ENCODE results near the gene PHAF1. TPM values are rescaled to one million over a fixed set of nuclear protein-coding genes. Genes with fewer than 3 reads are reported as not detected.

Gene PHAF1
- 22.5 to 25.5 TPM (median 24.4 TPM) in 5 replicates for total RNA-seq (2022; extraction: Qiagen RNA extraction; ENCODE audit: low read depth)

GRCh38 chr16:67109407-67110135 is at the start of gene PHAF1:
TSS of gene PHAF1 (plus strand) at chr16:67109941. CDS start at chr16:67110176, 235 bp downstream.

GRCh38 chr16:67150833-67151396 is 41.2 kb downstream of the PHAF1 start, which contains the start of gene B3GNT9:
TSS of gene B3GNT9 (minus strand) at chr16:67150998. CDS start at chr16:67150485, 513 bp downstream.

DNA sequence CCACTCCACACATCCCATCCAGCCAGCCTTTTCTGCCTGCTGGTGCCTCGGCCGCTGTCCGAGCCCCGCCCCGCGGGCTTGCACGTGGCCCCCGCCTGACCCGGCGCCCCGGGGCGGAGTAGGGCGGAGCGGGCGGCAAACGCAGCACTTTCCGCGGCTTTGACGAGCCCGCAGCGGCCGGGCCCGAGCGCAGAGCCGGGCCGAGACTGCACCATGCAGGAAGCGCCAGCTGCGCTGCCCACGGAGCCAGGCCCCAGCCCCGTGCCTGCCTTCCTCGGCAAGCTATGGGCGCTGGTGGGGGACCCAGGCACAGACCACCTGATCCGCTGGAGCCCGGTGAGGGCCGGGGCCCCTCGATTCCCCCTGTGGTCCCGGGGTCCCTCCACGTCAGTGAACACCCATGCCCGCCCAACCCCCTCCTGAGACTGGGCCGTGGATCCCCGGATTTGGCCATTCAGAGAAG is 54.9 kb downstream of the PHAF1 start, which contains the start of gene HSF4:
TSS of gene HSF4 (plus strand) at position 147 of the 463 bp plus-strand sequence. CDS start at position 214, 67 bp downstream.

GRCh38 chr16:67170168-67170948 is 60.6 kb downstream of the PHAF1 start, which contains the start of gene NOL3:
TSS of gene NOL3 (plus strand) at chr16:67170538.

DNA sequence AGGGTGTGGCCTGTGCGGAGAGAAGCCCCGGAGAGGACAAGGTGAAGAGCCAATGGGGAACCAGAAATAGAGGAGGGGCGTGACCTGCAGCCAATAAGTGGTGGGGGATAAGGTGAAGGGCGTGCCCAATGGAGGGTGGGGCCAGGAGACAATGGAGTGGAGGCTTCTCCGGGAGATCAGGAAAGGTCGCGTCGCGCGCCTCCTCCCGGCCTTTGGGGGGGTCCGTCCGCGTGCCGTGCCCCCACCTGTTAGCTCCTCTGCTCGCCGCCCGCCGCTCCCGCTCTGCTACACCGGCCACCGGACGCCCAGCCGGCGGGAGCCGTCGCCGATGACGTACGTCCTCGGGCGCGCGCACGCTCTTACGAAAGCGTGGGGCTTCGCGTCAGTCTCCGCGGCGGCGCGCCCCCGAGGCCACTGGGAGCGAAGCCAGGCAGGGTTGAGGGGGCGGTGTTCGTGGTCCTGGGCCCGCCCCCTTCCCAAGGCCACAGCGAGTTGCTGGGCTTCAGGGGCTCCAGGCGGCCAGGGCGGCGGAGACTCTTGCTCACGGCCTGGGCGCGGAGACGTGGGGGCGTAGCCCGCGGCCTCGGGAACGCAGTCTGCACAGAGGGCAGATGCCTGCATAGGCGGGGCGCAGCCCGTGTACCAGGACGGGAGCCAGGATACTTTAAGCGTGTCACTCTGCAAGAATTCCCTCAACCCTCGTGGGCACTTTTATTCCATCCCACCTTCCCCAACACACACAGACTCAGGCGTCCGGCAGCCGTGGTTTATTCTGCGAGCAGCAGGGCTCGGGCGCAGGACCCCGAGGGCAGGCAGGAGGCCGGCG is 74.1 kb downstream of the PHAF1 start, which contains the start of gene MATCAP1:
TSS of gene MATCAP1 (minus strand) at position 337 of the 826 bp plus-strand sequence. CDS start 3,353 bp downstream, outside the sequence.

DNA sequence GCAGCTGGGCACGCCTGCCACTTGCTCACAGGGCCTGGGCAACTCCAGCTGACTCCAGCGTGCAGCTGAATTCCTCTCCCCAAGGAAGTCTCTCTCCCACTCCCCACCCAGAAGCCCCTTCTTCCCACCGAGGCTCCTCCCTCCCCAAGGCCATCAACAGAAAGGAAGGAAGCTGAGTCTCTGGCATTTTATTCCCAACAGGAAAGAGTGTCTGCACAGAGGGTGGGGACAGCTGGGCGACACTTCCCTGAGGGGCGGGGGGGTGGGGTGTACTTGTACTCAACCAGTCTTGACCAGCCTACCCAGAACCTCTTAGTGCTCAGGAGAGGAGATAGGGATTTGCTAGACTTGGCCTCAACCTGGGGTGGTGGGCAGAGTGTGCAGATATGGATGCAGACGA is 80.3 kb downstream of the PHAF1 start, which contains the start of gene EXOC3L1:
TSS of gene EXOC3L1 (minus strand) at position 96 of the 400 bp plus-strand sequence. CDS start 460 bp downstream, outside the sequence.

DNA sequence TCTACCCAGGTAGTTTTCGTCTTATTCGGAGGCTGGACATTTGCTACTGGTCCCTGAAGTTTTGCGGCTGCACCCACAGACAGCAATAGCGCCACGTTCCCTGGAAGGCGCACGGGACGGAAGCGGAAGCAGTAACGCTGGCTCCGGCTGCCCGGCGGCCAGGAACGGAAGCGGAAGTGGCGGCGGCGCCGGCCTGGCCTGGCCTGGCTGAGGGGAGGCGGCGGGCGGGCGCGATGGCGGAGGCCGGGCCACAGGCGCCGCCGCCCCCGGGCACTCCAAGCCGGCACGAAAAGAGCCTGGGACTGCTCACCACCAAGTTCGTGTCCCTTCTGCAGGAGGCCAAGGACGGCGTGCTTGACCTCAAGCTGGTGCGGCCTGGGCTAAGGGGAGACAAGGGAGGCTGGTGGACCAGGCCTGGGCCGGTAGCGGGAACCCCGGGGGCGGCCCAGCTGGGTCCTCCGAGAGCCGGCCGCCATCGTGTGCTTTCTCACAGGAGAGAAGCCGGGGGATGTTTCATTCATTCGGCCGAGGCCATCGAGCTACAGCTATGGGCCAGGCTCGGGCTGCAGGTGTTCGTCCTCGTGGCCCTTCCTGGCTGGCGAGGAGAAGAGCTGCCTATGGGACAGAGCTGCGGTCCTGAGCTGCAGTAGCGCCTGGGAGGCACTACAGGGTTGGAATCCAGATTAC is 82.4 kb downstream of the PHAF1 start, which contains the start of gene E2F4:
TSS of gene E2F4 (plus strand) at position 161 of the 687 bp plus-strand sequence. CDS start at position 234, 73 bp downstream.

Other genes starting within 250 kb of the PHAF1 start
- gene PDP2, start 229.4 kb upstream of the PHAF1 start, total RNA-seq (2022; extraction: Qiagen RNA extraction; ENCODE audit: low read depth): 4.0 to 7.2 TPM (median 5.8 TPM) in 5 replicates
- gene CDH16, start 191.1 kb upstream of the PHAF1 start, total RNA-seq (2022; extraction: Qiagen RNA extraction; ENCODE audit: low read depth): 0.21 to 0.42 TPM (median 0.25 TPM) in 5 replicates
- gene RRAD, start 184.4 kb upstream of the PHAF1 start, total RNA-seq (2022; extraction: Qiagen RNA extraction; ENCODE audit: low read depth): 7.4 to 17.6 TPM (median 12.5 TPM) in 5 replicates
- gene CIAO2B, start 175.5 kb upstream of the PHAF1 start, total RNA-seq (2022; extraction: Qiagen RNA extraction; ENCODE audit: low read depth): 127 to 184 TPM (median 169 TPM) in 5 replicates
- gene CES2, start 174.4 kb upstream of the PHAF1 start, total RNA-seq (2022; extraction: Qiagen RNA extraction; ENCODE audit: low read depth): 25.7 to 32.6 TPM (median 30.3 TPM) in 5 replicates
- gene CES3, start 148.7 kb upstream of the PHAF1 start, total RNA-seq (2022; extraction: Qiagen RNA extraction; ENCODE audit: low read depth): 1.5 to 2.2 TPM (median 1.9 TPM) in 5 replicates
- 1.4 to 2.1 TPM (median 1.6 TPM) in 5 replicates for gene CES4A, start 121.4 kb upstream of the PHAF1 start, total RNA-seq (2022; extraction: Qiagen RNA extraction; ENCODE audit: low read depth)
- 46.6 to 57.3 TPM (median 50.3 TPM) in 5 replicates for gene CBFB, start 80.8 kb upstream of the PHAF1 start, total RNA-seq (2022; extraction: Qiagen RNA extraction; ENCODE audit: low read depth)
- gene B3GNT9, start 41.1 kb downstream of the PHAF1 start, total RNA-seq (2022; extraction: Qiagen RNA extraction; ENCODE audit: low read depth): 6.3 to 8.5 TPM (median 8.3 TPM) in 5 replicates
- gene TRADD, start 50.0 kb downstream of the PHAF1 start, total RNA-seq (2022; extraction: Qiagen RNA extraction; ENCODE audit: low read depth): 10.8 to 20.6 TPM (median 18.2 TPM) in 5 replicates
- gene FBXL8, start 50.0 kb downstream of the PHAF1 start, total RNA-seq (2022; extraction: Qiagen RNA extraction; ENCODE audit: low read depth): 5.0 to 8.5 TPM (median 7.1 TPM) in 5 replicates
- gene HSF4, start 54.8 kb downstream of the PHAF1 start, total RNA-seq (2022; extraction: Qiagen RNA extraction; ENCODE audit: low read depth): 8.5 to 15.7 TPM (median 12.7 TPM) in 5 replicates
- gene NOL3, start 60.6 kb downstream of the PHAF1 start, total RNA-seq (2022; extraction: Qiagen RNA extraction; ENCODE audit: low read depth): 42.7 to 56.6 TPM (median 54.5 TPM) in 5 replicates
- gene MATCAP1, start 74.0 kb downstream of the PHAF1 start, total RNA-seq (2022; extraction: Qiagen RNA extraction; ENCODE audit: low read depth): 3.0 to 6.4 TPM (median 5.2 TPM) in 5 replicates
- not detected in 5 replicates for gene EXOC3L1, start 80.2 kb downstream of the PHAF1 start, total RNA-seq (2022; extraction: Qiagen RNA extraction; ENCODE audit: low read depth)
- gene E2F4, start 82.2 kb downstream of the PHAF1 start, total RNA-seq (2022; extraction: Qiagen RNA extraction; ENCODE audit: low read depth): 73.1 to 95.2 TPM (median 91.3 TPM) in 5 replicates
- 0.75 to 1.6 TPM (median 1.2 TPM) in 5 replicates for gene ELMO3, start 89.2 kb downstream of the PHAF1 start, total RNA-seq (2022; extraction: Qiagen RNA extraction; ENCODE audit: low read depth)
- 87.7 to 101 TPM (median 89.2 TPM) in 5 replicates for gene TMEM208, start 117.2 kb downstream of the PHAF1 start, total RNA-seq (2022; extraction: Qiagen RNA extraction; ENCODE audit: low read depth)
- gene FHOD1, start 137.5 kb downstream of the PHAF1 start, total RNA-seq (2022; extraction: Qiagen RNA extraction; ENCODE audit: low read depth): 30.2 to 53.3 TPM (median 46.7 TPM) in 5 replicates
- 0.89 to 1.6 TPM (median 1.4 TPM) in 5 replicates for gene SLC9A5, start 139.0 kb downstream of the PHAF1 start, total RNA-seq (2022; extraction: Qiagen RNA extraction; ENCODE audit: low read depth)
- gene PLEKHG4, start 169.6 kb downstream of the PHAF1 start, total RNA-seq (2022; extraction: Qiagen RNA extraction; ENCODE audit: low read depth): 9.4 to 16.4 TPM (median 15.4 TPM) in 5 replicates
- 0.21 to 0.35 TPM (median 0.30 TPM) in 4 of 5 replicates, not detected in the other for gene KCTD19, start 216.8 kb downstream of the PHAF1 start, total RNA-seq (2022; extraction: Qiagen RNA extraction; ENCODE audit: low read depth)
- 0.13 to 0.20 TPM in 2 of 5 replicates, not detected in the others for gene LRRC36, start 216.9 kb downstream of the PHAF1 start, total RNA-seq (2022; extraction: Qiagen RNA extraction; ENCODE audit: low read depth)

All from A549 treated with RU486 at 1 μM for 4 hours (cell line).